HL-60 (cell line): ENCODE measurements around the gene UBR4.

Source experiments
- DNase-seq, 2 experiments: peaks; one replicate each; pipeline ENCODE4 v3.0.0-alpha.2; 2010 to 2020; ENCODE audit warnings: low read depth in 1 of 2, low spot score in 1 of 2
- H3K27ac ChIP-seq: fragments of 250-450 bp; sonication (Bioruptor Pico); replicated peaks from 2 replicates; pipeline ENCODE4 v1.5.1; 2020; ENCODE audit warnings: mild to moderate bottlenecking, moderate library complexity
- H3K27me3 ChIP-seq: fragments of 250-450 bp; sonication (Bioruptor Pico); 2 replicates; pipeline ENCODE4 v1.5.1; 2021; ENCODE audit warnings: mild to moderate bottlenecking, moderate library complexity; ENCODE audit not compliant: insufficient read depth, poor library complexity, severe bottlenecking
- H3K4me3 ChIP-seq: replicated peaks from 2 replicates; pipeline ENCODE4 v1.5.1; 2011; ENCODE audit warnings: mild to moderate bottlenecking, control low read depth, low read length; ENCODE audit not compliant: insufficient read depth
- CTCF ChIP-seq: IDR thresholded peaks from one replicate; pipeline ENCODE4 v1.5.1; 2011; ENCODE audit warnings: low read length, control low read depth, inconsistent platforms; ENCODE audit not compliant: insufficient read depth
- GABPA ChIP-seq: IDR thresholded peaks from 2 replicates; pipeline ENCODE4 v1.6.1; 2012; ENCODE audit warnings: low read depth
- POLR2AphosphoS5 ChIP-seq: IDR thresholded peaks from 2 replicates; pipeline ENCODE4 v1.6.1; 2012; ENCODE audit warnings: low read depth
- REST ChIP-seq: IDR thresholded peaks from 2 replicates; pipeline ENCODE4 v1.6.1; 2012; ENCODE audit warnings: low read depth; ENCODE audit not compliant: insufficient replicate concordance
- SPI1 ChIP-seq: IDR thresholded peaks from 2 replicates; pipeline ENCODE4 v1.6.1; 2012; ENCODE audit warnings: low read depth, mild to moderate bottlenecking, borderline replicate concordance

The UBR4 gene

GRCh38 chr1:19149736-19150135 lies 60.3 kb downstream of the UBR4 start:
- Histone ChIP-seq H3K27me3 (no peaks in the 10 kb centered on the region), H3K4me3 (no peak overlapping the region), H3K27ac (no peak overlapping the region)
- DNase-seq, result no peak
- TF ChIP-seq CTCF (no peak), POLR2AphosphoS5 (no peak), GABPA (no peak), REST (no peak), SPI1 (no peak)

GRCh38 chr1:19140465-19140864 lies 69.6 kb downstream of the UBR4 start:
- Histone ChIP-seq H3K4me3 (no peak overlapping the region), H3K27ac (no peak overlapping the region), H3K27me3 (no peaks in the 10 kb centered on the region)
- DNase-seq, result no peak
- no peak for TF ChIP-seq SPI1
- no peak for TF ChIP-seq GABPA
- TF ChIP-seq POLR2AphosphoS5, result no peak
- no peak for TF ChIP-seq REST
- TF ChIP-seq CTCF, result no peak

- Histone ChIP-seq H3K4me3 (no peak overlapping the region), H3K27me3 (no peaks in the 10 kb centered on the region), H3K27ac (no peak overlapping the region)
- TF ChIP-seq CTCF, result no peak
- no peak for TF ChIP-seq POLR2AphosphoS5
- DNase-seq, result no peak
These were observed 70.4 kb downstream of the UBR4 start for GRCh38 chr1:19139711-19140110.

- Histone ChIP-seq H3K27me3 (no peaks in the 10 kb centered on the region), H3K27ac (no peak overlapping the region), H3K4me3 (no peak overlapping the region)
- no peak for DNase-seq
- TF ChIP-seq POLR2AphosphoS5, result no peak
- no peak for TF ChIP-seq GABPA
- no peak for TF ChIP-seq REST
- no peak for TF ChIP-seq CTCF
- TF ChIP-seq SPI1, result no peak
These were observed 71.0 kb downstream of the UBR4 start for GRCh38 chr1:19138958-19139581.
